Right ventricle myocardium superior (tissue), 1 donor: ENCODE results near the gene SRRM3. TPM values are rescaled to one million over a fixed set of nuclear protein-coding genes. Genes with fewer than 3 reads are reported as not detected.
A peak's percentile ranks its signal among the peaks of the same experiment; 100 is the strongest.
"Not testable (repeated sequence)": the region's sequence is repeated elsewhere in the genome, so short reads cannot be mapped to it uniquely, and the experiment has no call there.

Source experiments
- ATAC-seq: fragments of 200-7000 bp; cut with Tn5 transposase; one replicate; pipeline ENCODE4 v1.9.1; 2020; ENCODE audit warnings: mild to moderate bottlenecking; ENCODE audit not compliant: poor library complexity
- DNase-seq: peaks from one replicate; pipeline ENCODE4 v3.0.0-alpha.2; 2020
- intact Hi-C: fragments of 100-400 bp; cut with DNase I; formaldehyde crosslinking; loops from one replicate; pipeline ENCODE4 v1.11.2; 2022
- total RNA-seq: library from RNA; stranded (reverse); fragmentation: NEBNext Ultra II Directional; extraction: Animal tissue kit (Norgen Biotek cat#: 25700); gene quantifications from one replicate; pipeline ENCODE4 v1.2.1, GENCODE V29; 2021
- donor health status: DM: no; HTN: yes; CAD: no; lungs with severe emphysema.

SRRM3 gene
- total RNA-seq, 1 donor from 2014 or later = 16.3 TPM

DNA sequence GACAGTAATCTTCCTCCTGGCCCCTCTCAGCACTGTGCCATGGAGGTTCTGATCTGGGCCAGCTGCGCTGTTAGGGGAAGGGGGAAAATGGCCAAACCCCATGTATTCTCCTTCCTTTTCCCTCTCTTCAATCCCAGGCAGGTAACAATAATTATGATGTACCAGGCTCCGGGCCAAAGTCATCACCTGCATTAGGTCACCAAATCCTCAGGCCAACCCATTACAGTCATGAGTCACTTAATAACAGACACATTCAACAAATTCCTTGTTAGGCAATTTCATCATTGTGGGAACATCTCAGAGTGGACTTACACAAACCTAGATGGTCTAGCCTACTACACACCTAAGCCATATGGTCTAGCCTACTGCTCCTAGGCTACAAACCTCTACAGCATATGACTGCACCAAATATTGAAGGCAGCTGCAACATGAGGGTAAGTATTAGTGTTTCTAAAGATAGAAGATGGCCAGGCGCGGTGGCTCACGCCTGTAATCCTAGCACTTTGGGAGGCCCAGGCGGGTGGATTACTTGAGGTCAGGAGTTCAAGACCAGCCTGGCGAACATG is 98.6 kb downstream of the SRRM3 start:
- ATAC-seq = no peak
- no peak for DNase-seq
- intact Hi-C loops = no loop called here

DNA sequence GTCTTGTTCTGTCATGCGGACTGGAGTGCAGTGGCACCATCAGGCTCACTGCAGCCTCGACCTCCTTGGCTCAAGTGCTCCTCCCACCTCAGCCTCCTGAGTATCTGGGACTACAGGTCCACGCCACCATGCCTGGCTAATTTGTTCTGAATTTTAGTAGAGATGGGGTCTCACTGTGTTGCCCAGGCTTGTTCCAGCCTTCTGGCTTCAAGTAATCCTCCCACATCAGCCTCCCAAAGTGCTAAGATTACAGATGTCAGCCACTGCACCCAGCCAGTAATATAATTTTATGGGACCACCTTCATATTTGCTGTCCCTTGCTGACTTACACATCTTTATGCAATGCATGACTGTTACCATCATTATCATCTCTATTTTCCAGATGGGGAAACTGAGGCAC is 99.3 kb downstream of the SRRM3 start:
- ATAC-seq (no peak), DNase-seq (no peak)
- intact Hi-C loops = no loop called here

DNA sequence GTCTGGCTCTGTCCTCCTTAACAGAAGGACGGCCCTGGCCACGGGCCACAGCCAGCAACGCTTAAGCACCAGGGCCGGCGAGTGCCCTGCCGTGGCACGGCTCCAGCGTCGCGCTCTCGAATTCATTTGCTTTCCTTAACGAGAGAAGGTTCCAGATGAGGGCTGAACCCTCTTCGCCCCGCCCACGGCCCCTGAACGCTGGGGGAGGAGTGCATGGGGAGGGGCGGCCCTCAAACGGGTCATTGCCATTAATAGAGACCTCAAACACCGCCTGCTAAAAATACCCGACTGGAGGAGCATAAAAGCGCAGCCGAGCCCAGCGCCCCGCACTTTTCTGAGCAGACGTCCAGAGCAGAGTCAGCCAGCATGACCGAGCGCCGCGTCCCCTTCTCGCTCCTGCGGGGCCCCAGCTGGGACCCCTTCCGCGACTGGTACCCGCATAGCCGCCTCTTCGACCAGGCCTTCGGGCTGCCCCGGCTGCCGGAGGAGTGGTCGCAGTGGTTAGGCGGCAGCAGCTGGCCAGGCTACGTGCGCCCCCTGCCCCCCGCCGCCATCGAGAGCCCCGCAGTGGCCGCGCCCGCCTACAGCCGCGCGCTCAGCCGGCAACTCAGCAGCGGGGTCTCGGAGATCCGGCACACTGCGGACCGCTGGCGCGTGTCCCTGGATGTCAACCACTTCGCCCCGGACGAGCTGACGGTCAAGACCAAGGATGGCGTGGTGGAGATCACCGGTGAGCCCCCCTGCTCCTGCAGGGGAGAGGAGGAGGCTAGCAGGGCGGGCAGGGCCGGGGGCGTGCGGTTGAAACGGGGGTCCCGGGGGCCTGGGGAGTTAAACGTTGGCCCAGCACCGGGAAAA is 100.9 kb downstream of the SRRM3 start, which contains the start of gene HSPB1:
HSPB1 (plus strand) TSS at position 327 of the 855 bp plus-strand sequence; CDS start at position 367, 40 bp downstream.
- peak; percentile 84 for ATAC-seq
- intact Hi-C loops = no loop called here
- DNase-seq = peak; percentile 97

DNA sequence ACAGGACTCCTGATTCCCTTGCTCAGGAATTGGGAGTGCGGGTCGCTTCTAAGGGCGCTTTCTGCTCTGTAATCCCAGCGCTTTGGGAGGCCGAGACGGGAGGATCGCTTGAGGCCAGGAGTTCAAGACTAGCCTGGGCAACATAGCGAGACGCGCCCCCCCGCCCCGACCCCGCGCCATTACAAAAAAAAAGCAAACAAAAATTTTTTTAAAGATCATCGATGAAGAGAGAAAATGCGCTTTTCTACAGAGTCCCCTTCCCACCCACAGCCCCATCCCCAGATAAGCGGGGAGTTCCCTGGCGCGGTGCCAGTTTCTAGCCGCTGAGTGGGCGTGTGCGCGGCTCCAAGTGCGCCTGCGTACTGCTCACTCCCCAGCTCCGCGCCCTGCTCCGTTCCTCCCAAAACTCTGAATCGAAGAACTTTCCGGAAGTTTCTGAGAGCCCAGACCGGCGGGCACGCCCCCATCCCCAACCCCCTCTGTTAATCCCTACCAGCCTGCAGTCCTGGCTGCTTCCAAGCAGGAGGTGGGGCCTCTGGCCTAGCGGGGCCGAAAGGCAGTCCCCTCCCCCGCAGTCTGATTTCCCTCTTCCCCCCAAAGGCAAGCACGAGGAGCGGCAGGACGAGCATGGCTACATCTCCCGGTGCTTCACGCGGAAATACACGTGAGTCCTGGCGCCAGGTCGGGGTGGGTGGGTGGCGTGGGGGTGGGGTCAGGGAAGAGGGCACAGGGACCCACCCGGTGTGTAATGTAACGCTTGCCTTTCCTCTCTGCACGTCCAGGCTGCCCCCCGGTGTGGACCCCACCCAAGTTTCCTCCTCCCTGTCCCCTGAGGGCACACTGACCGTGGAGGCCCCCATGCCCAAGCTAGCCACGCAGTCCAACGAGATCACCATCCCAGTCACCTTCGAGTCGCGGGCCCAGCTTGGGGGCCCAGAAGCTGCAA is 101.8 kb downstream of the SRRM3 start:
- peak; percentile 92 for DNase-seq
- peak; percentile 69 for ATAC-seq
- intact Hi-C loops = no loop called here

DNA sequence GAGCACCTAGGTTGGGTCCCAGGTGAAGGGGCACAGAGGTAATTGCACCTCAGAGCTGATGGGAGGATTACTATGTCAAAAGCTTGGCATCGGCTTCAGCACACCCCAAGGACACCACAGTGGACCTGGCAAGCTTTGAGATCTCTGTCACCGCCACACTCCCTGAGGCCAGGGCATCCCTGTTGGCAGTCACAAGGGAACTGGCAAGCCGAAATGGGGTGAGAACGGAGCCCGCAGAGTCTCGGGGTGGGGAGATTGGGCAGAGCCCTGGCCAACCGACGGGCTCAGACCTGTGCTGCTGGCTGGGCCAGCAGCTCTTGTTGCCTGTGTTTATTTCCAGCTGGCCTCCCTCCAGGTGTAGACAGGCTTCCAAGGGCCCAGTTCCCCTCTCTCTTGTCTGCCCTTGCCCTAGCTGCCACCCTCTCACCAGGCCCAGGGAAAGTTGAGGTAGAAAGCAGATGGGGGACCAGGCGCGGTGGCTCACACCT is 103.2 kb downstream of the SRRM3 start:
- peak; percentile 62 for ATAC-seq
- peak; percentile 87 for DNase-seq
- intact Hi-C loops = no loop called here

DNA sequence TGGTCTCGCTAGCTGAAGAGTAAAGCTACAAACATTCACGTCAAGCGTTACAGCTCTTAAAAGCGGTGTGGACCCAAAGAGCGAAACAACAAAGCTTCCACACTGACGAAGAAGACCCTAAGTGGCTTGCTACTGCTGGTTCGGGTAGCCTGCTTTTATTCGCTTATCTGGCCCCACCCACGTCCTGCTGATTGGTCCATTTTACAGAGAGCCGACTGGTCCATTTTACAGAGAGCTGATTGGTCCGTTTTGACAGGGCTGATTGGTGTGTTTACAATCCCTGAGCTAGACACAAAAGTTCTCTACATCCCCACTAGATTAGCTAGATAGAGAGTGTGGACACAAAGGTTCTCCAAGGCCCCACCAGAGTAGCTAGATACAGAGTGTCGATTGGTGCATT is 107.2 kb downstream of the SRRM3 start:
- intact Hi-C loops, ATAC-seq: not testable (repeated sequence)
- DNase-seq = peak; percentile 9

DNA sequence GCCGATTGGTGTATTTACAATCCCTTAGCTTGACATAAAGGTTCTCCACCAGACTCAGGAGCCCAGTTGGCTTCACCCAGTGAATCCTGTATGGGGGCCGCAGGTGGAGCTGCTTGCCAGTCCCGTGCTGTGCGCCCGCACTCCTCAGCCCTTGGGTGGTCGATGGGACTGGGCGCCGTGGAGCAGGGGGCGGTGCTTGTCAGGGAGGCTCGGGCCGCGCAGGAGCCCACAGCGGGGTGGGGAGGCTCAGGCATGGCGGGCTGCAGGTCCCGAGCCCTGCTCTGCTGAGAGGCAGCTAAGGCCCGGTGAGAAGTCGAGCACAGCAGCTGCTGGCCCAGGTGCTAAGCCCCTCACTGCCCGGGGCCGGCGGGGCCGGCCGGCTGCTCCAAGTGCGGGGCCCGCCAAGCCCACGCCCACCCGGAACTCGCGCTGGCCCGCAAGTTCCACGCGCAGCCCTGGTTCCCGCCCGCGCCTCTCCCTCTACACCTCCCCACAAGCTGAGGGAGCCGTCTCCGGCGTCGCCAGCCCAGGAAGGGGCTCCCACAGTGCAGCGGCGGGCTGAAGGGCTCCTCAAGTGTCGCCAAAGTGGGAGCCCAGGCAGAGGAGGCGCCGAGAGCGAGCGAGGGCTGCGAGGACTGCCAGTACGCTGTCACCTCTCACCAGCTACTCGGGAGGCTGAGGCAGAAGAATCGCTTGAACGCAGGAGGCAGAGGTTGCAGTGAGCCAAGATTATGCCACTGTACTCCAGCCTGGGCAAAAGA is 107.8 kb downstream of the SRRM3 start:
- DNase-seq = peak; percentile 39
- ATAC-seq, intact Hi-C loops: not testable (repeated sequence)

DNA sequence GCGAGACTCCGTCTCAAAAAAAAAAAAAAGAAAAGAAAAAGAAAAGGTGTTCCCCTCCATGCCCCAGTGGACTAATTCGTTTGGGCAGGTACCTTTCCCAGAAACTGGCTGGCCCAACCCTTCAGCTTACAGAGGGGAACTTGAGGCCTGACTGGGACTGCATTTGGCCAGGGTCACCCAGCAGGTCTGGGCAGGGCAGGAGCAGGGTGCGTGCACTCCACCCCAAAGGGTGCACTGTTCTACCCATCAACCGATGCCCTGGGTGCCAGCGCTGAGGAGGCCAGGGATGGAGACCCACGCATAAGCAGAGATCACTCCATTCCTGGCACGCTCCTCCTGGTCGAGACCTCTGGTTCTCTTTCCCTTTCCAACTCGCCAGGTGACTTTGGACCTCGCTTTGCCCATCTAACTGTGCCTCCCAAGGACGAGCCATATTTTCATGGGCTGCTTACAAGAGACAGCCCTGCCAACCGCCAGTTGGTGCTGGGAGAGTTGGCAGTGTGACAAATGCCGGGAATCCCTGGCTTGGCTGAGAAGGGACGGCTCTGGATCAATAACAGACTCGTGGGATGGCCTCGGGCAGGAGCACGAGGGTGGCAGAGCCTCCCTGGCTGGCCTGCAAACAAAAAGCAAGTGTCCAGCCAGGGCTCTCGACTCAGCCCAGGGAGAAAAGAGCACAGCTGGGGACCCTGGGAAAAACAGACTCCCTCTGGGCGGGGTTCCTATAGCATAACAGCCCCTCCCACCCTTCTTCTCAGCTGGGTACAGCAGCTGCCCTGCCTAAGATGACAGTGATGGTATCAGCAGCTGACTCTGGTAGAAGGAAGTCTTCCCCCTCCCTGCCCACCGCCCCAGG is 108.6 kb downstream of the SRRM3 start:
- intact Hi-C loops = no loop called here
- peak; percentile 30 for DNase-seq
- ATAC-seq = no peak

DNA sequence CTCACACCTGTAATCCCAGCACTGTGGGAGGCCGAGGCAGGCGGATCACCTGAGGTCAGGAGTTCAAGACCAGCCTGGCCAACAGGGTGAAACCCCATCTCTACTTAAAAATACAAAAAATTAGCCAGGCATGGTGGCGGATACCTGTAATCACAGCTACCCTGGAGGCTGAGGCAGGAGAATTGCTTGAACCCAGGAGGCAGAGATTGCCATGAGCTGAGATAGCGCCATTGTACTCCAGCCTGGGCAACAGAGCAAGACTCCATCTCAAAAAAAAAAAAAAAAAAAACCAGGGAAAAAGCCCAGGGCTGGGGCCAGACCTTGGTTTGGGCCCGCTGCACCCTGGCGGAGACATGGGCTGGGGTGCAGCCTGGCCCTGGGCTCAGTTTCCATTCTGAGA is 110.1 kb downstream of the SRRM3 start:
- intact Hi-C loops = loop anchor here (2.0 kb wide), 1 partner anchor 133 kb away; no protein-coding TSS in a partner anchor
- not testable (repeated sequence) for ATAC-seq

DNA sequence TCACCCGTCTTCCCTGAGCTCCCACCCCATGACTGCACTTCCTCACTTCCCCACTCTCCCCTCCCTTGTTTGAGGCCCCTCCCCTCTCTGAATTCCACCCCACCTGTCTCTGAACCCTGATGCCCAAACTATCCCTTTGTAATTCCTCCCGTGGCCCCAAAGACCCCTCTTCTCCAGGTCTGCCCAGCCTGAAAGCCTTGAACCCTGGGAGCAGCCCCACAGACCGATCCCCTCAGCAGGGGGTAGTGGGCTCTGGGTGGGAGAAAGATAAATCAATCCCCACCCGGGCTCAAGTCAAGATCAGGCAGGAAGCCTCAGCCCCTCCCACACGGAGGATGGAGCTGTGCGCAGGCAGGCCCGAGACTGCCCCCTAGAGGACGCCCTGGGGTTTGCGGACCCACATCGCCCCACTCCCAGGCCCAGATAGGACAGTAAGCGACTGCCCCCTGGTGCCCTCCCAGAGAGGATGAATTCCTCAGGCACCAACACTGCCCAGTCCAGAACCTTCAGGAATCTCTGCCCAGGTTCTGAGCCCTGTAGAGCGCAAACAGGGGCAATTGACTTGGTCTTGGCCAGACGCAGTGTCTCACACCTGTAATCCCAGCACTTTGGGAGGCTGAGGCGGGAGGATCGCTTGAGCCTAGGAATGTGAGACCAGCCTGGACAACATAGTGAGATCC is 112.5 kb downstream of the SRRM3 start:
- peak; percentile 98 for DNase-seq
- intact Hi-C loops = loop anchor here (1.0 kb wide), 1 partner anchor 23 kb away; no protein-coding TSS in a partner anchor
- ATAC-seq = peak; percentile 74

More for the DNA sequence above, 110.1 kb downstream of the SRRM3 start:
- not testable (repeated sequence) for DNase-seq

DNA sequence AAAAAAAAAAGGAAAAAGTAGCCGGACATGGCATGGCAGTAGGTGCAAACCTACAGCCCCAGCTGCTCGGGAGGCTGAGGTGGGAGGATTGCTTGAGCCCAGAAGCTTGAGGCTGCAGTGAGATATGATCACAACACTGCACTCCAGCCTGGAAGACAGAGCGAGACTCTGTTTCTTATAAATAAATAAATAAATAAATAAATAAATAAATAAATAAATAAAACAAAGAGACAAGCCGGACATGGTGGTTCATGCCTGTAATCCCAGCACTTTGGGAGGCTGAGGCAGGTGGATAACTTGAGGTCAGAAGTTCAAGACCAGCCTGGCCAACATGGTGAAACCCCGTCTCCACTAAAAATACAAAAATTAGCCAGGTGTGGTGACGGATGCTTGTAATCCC is 113.0 kb downstream of the SRRM3 start:
- not testable (repeated sequence) for ATAC-seq, DNase-seq
- intact Hi-C loops = loop anchor here (1.0 kb wide), 1 partner anchor 23 kb away; no protein-coding TSS in a partner anchor

DNA sequence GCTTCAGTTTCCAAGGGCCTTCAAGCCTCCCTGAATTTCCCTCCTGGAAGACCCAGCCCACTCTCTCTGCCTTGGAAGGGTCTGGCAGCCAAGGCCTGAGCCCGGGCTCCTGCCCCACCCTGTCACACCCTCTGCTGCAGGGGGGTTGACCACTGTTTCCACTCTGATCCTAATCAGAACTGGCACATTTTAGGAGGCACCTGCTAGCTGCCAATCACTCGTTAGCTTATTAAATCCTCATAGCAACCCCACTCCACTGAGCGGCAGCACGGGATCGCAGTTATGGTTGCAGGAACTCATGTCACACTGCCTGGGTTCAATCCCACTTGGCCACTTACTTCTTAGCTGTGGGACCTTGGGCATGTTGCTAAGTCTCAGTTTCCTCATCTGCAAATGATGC is 113.7 kb downstream of the SRRM3 start:
- DNase-seq = no peak
- intact Hi-C loops = no loop called here
- no peak for ATAC-seq

DNA sequence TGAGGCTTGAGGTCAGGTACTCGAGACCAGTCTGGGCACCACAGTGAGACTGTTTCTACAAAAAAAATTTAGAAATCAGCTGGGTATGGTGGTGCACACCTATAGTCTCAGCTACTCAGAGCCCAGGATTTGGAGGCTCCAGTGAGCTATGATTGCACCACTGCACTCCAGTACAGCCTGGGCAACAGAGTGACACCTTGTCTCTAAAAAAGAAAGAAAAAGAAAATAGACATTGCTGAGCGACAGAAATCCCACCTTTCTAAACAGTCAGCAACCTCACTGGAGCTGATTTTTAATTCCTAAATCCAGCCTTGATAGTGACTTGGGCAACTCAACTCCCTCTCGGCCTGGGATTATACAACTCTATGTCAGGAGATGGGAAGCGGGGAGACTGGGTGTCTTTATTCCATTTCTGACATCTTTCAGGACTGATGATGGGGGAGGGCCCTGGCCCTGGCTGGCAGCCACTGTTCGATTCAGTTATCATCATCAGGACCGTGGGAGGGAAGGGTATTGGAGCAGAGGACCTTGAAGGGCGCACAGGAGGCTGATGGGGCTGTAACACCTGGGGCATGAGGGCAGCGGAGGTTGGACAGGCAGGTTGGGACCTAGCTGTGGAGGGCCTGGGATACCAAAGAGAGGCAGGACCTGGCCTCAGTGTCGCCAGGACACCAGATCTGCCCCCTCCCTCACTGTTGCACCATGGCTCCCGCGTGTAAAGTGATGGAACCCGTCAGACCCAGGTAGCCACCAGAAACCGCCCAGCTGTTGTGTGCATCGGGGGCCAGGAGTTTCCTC is 115.5 kb downstream of the SRRM3 start:
- intact Hi-C loops = no loop called here
- no peak for ATAC-seq
- DNase-seq = peak; percentile 56

DNA sequence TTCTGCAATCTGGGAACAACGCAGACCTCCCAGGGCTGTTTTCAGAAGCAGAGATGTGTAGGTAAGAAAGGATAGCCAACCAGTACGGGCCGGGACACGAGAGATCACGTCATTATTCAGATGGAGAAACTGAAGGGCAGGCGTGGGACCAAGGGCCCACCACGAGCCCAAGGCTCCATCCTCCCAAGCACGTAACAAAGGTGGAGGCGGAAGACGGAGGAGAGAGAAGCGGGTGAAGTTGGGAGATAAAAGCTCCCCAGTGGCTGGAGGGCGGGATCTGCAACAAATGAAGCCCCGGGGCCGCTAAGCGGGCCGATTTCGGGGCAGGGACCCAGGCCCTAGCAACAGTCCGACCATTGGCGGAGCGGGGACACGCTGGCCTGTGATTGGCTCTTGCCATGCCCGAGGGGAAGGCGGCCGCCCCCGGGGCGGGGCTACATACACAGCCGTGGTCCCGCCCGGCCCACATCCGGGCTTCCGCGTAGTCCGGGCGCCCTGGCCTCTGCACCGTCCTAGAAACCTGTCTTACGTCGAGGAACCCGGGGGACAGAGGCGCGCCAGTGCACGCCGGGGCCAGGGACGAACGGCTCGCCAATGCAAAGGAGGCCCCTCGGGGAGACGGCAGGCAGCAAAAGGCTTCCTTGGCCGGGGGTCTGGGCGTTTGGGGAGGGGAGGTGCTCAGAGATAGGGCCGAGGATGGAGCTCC is 116.2 kb downstream of the SRRM3 start:
- peak; percentile 99 for DNase-seq
- peak; percentile 93 for ATAC-seq
- intact Hi-C loops = loop anchor here (2.0 kb wide), 1 partner anchor 41 kb away; the partner anchor contains the start of gene YWHAG
